ENCODE measurements around the gene UNC50.

The UNC50 gene

GRCh38 chr2:98578231-98578630 is 30.2 kb upstream of the UNC50 start:
- Mint-ChIP-seq H3K9me3 (no peaks in the 10 kb centered on the region), H3K36me3 (ENCODE audit: low read depth) (peaks cover 21% of the 10 kb centered on the region), H3K27me3 (ENCODE audit: low read depth, poor library complexity) (peaks cover 1% of the 10 kb centered on the region), H3K4me1 (peaks cover under 1% of the 10 kb centered on the region), H3K27ac (no peak overlapping the region), H3K4me3 (no peak overlapping the region)
- TF ChIP-seq, protein P1, sequence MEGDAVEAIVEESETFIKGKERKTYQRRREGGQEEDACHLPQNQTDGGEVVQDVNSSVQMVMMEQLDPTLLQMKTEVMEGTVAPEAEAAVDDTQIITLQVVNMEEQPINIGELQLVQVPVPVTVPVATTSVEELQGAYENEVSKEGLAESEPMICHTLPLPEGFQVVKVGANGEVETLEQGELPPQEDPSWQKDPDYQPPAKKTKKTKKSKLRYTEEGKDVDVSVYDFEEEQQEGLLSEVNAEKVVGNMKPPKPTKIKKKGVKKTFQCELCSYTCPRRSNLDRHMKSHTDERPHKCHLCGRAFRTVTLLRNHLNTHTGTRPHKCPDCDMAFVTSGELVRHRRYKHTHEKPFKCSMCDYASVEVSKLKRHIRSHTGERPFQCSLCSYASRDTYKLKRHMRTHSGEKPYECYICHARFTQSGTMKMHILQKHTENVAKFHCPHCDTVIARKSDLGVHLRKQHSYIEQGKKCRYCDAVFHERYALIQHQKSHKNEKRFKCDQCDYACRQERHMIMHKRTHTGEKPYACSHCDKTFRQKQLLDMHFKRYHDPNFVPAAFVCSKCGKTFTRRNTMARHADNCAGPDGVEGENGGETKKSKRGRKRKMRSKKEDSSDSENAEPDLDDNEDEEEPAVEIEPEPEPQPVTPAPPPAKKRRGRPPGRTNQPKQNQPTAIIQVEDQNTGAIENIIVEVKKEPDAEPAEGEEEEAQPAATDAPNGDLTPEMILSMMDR (IDR thresholded peaks at IDR 0.05), result no peak
- no peak for DNase-seq

GRCh38 chr2:98579926-98580325 is 28.5 kb upstream of the UNC50 start:
- TF ChIP-seq, protein P1 (IDR thresholded peaks at IDR 0.05), result no peak
- DNase-seq, result no peak
- Mint-ChIP-seq H3K27ac (no peak overlapping the region), H3K9me3 (no peaks in the 10 kb centered on the region), H3K4me3 (no peak overlapping the region), H3K27me3 (ENCODE audit: low read depth, poor library complexity) (no peaks in the 10 kb centered on the region), H3K4me1 (peaks cover 15% of the 10 kb centered on the region), H3K36me3 (ENCODE audit: low read depth) (peaks cover 13% of the 10 kb centered on the region)

DNA sequence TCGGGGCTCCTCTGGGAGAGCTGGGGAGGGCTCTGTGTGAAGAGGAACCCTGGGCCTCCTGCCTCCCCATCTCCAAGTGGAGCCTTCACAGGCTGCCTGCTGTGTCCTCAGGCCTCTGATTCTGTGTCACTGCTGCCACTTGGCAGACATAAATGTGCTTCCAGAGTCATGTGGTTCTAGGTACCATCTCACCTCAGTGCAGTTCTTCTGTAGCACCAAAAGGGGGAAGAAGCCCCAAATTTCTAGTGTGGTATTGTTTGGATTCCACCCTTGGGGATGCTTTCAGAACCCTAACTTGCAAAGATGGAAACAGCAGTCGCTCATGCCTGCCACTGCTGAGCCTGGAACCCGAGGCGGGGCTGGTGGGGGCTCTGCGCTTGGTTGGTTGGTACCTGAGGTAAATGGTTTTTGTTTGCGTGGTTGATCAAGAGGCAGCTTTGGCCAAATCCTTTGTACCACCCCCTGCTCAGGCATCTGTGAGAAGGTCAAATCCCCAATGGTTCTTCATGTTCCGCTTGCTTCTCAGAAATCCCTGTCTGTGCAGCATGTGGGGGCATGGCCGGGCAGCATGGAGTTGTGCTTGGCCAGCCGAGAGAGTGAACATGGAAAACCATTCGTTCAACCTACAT is 27.6 kb upstream of the UNC50 start:
- TF ChIP-seq, protein P1 (IDR thresholded peaks at IDR 0.05), result no peak
- H3K27me3 Mint-ChIP-seq (ENCODE audit: low read depth, poor library complexity), result no peaks in the 10 kb centered on the region
- H3K4me1 Mint-ChIP-seq, result peaks cover 22% of the 10 kb centered on the region
- peaks cover 13% of the 10 kb centered on the region for H3K36me3 Mint-ChIP-seq (ENCODE audit: low read depth)
- no peak for DNase-seq
- no peaks in the 10 kb centered on the region for H3K9me3 Mint-ChIP-seq
- H3K27ac Mint-ChIP-seq, result peak overlapping the region; percentile 4
- H3K4me3 Mint-ChIP-seq, result no peak overlapping the region

DNA sequence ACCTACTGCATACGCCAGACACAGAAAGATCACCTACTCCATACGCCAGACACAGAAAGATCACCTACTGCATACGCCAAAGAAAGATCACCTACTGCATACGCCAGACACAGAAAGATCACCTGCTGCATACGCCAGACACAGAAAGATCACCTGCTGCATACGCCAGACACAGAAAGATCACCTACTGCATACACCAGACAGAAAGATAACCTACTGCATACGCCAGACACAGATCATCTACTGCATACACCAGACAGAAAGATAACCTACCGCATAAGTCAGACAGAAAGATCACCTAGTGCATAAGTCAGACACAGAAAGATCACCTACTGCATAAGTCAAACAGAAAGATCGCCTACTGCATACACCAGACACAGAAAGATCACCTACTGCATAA is 25.9 kb upstream of the UNC50 start:
- Mint-ChIP-seq H3K4me3 (no peak overlapping the region), H3K27me3 (ENCODE audit: low read depth, poor library complexity) (no peaks in the 10 kb centered on the region), H3K4me1 (peaks cover 39% of the 10 kb centered on the region), H3K36me3 (ENCODE audit: low read depth) (peaks cover 18% of the 10 kb centered on the region), H3K9me3 (no peaks in the 10 kb centered on the region), H3K27ac (no peak overlapping the region)
- TF ChIP-seq, protein P1 (IDR thresholded peaks at IDR 0.05), result no peak
- no peak for DNase-seq

GRCh38 chr2:98583276-98583675 is 25.1 kb upstream of the UNC50 start:
- Mint-ChIP-seq H3K27me3 (ENCODE audit: low read depth, poor library complexity) (no peaks in the 10 kb centered on the region), H3K27ac (peak overlapping the region; percentile 80), H3K9me3 (no peaks in the 10 kb centered on the region), H3K4me1 (peaks cover 39% of the 10 kb centered on the region), H3K36me3 (ENCODE audit: low read depth) (peaks cover 13% of the 10 kb centered on the region), H3K4me3 (no peak overlapping the region)
- DNase-seq, result no peak
- TF ChIP-seq, protein P1 (IDR thresholded peaks at IDR 0.05), result no peak
